Measurements from ENCODE around the gene TCTA.

- TF ChIP-seq, protein P1, sequence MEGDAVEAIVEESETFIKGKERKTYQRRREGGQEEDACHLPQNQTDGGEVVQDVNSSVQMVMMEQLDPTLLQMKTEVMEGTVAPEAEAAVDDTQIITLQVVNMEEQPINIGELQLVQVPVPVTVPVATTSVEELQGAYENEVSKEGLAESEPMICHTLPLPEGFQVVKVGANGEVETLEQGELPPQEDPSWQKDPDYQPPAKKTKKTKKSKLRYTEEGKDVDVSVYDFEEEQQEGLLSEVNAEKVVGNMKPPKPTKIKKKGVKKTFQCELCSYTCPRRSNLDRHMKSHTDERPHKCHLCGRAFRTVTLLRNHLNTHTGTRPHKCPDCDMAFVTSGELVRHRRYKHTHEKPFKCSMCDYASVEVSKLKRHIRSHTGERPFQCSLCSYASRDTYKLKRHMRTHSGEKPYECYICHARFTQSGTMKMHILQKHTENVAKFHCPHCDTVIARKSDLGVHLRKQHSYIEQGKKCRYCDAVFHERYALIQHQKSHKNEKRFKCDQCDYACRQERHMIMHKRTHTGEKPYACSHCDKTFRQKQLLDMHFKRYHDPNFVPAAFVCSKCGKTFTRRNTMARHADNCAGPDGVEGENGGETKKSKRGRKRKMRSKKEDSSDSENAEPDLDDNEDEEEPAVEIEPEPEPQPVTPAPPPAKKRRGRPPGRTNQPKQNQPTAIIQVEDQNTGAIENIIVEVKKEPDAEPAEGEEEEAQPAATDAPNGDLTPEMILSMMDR (conservative IDR thresholded peaks at IDR 0.05), result no peak
- no peak for TF ChIP-seq ZFX (IDR thresholded peaks at IDR 0.05)
Measured at GRCh38 chr3:49377483-49377882, 34.7 kb upstream of the TCTA start.
